Measurements from ENCODE around the gene TNIP3. TPM values are rescaled to one million over a fixed set of nuclear protein-coding genes. Genes with fewer than 3 reads are reported as not detected.

Gene TNIP3
- total RNA-seq, 2 donors from 2014 or later, result not detected

GRCh38 chr4:121165206-121165605 lies 1.1 kb upstream of the TNIP3 start:
- no peak for DNase-seq (ENCODE audit: low spot score)

GRCh38 chr4:121156822-121157769 lies 7.0 kb downstream of the TNIP3 start:
- Histone ChIP-seq H3K27ac (no peak overlapping the region), H3K9me3 (no peaks in the 10 kb centered on the region), H3K36me3 (no peaks in the 10 kb centered on the region), H3K4me1 (peaks cover 0 to 8% of the 10 kb centered on the region in 2 donors), H3K27me3 (no peaks in the 10 kb centered on the region), H3K4me3 (peak overlapping the region; percentile 24 to 47)
- no peak for TF ChIP-seq CTCF (IDR thresholded peaks at IDR 0.05)
- DNase-seq (ENCODE audit: low spot score), result no peak

More at GRCh38 chr4:121165206-121165605, 1.1 kb upstream of the TNIP3 start:
- Histone ChIP-seq H3K27ac (no peak overlapping the region), H3K9me3 (no peaks in the 10 kb centered on the region), H3K27me3 (no peaks in the 10 kb centered on the region), H3K4me1 (no peaks in the 10 kb centered on the region), H3K36me3 (no peaks in the 10 kb centered on the region), H3K4me3 (no peak overlapping the region)
- TF ChIP-seq CTCF (IDR thresholded peaks at IDR 0.05), result no peak

GRCh38 chr4:121155893-121156292 lies 8.2 kb downstream of the TNIP3 start:
- no peak for DNase-seq (ENCODE audit: low spot score)

GRCh38 chr4:121154103-121154515 lies 10.0 kb downstream of the TNIP3 start:
- H3K4me3 ChIP-seq, result no peak overlapping the region
- no peaks in the 10 kb centered on the region for H3K27me3 ChIP-seq
- H3K27ac ChIP-seq, result no peak overlapping the region
- H3K36me3 ChIP-seq, result no peaks in the 10 kb centered on the region
- H3K9me3 ChIP-seq, result no peaks in the 10 kb centered on the region
- no peak for TF ChIP-seq CTCF (IDR thresholded peaks at IDR 0.05)
- no peak for DNase-seq (ENCODE audit: low spot score)
- peaks cover 0 to 8% of the 10 kb centered on the region in 2 donors for H3K4me1 ChIP-seq

More at GRCh38 chr4:121155893-121156292, 8.2 kb downstream of the TNIP3 start:
- Histone ChIP-seq H3K9me3 (no peaks in the 10 kb centered on the region), H3K4me1 (peaks cover 0 to 8% of the 10 kb centered on the region in 2 donors), H3K4me3 (no peak overlapping the region), H3K36me3 (no peaks in the 10 kb centered on the region), H3K27me3 (no peaks in the 10 kb centered on the region), H3K27ac (no peak overlapping the region)
- no peak for TF ChIP-seq CTCF (IDR thresholded peaks at IDR 0.05)

- no peak overlapping the region for H3K27ac ChIP-seq
- no peaks in the 10 kb centered on the region for H3K27me3 ChIP-seq
- H3K4me3 ChIP-seq, result no peak overlapping the region
- no peak for DNase-seq (ENCODE audit: low spot score)
- peaks cover 0 to 3% of the 10 kb centered on the region in 2 donors for H3K4me1 ChIP-seq
- H3K9me3 ChIP-seq, result no peaks in the 10 kb centered on the region
- no peaks in the 10 kb centered on the region for H3K36me3 ChIP-seq
- no peak for TF ChIP-seq CTCF (IDR thresholded peaks at IDR 0.05)
Measured at GRCh38 chr4:121151942-121152341, 12.2 kb downstream of the TNIP3 start.
